Measurements from ENCODE around the gene OLFM1. TPM values are rescaled to one million over a fixed set of nuclear protein-coding genes. Genes with fewer than 3 reads are reported as not detected.
A peak's percentile ranks its signal among the peaks of the same experiment; 100 is the strongest.

Gene OLFM1
- total and polyA plus RNA-seq, 2 of the 4 experiments (the other 2 are of a cell fraction): 0.36 to 0.38 TPM

DNA sequence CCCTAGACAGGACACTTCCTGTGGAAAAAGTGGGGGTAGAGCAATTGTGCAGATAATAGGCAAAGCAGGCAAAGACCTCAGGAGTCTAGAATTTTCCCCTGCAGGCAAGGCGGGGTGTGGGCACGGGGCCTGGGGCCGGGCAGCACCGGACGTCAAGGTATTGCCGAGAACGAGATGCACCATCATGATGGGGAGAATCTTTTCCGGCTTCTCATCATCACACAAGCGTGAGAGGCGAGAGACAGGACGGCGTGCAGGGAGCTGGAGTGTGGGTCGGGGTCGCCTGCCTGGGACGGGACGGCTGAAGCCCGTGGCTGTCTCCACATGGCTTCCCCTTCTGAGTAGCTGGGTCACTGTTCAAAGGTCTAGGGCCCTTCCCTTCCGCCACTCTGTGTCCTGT lies 44.5 kb downstream of the OLFM1 start:
- no TSS peak for BruUV-seq (replicated peaks)
- intact Hi-C loops (cut with micrococcal nuclease): no loop called here
- in situ Hi-C loops (cut with MboI; ENCODE audit: low sequenced_read_pairs): no loop called here
- Histone ChIP-seq H3K4me1 (ENCODE audit: control insufficient read depth, insufficient read depth, low read length) (no peaks in the 10 kb centered on the region), H3K9ac (ENCODE audit: low read depth, low read length) (no peak overlapping the region), H3K23ac (ENCODE audit: low read depth, low read length) (no peak overlapping the region), H4K20me1 (ENCODE audit: insufficient read depth, low read length) (no peaks in the 10 kb centered on the region), H3K36me3 (ENCODE audit: control insufficient read depth, insufficient read depth, low read length) (no peaks in the 10 kb centered on the region), H3K56ac (ENCODE audit: extremely low read depth, insufficient read depth, low read length) (no peak overlapping the region), H3K27ac (ENCODE audit: insufficient read depth, low read length) (no peak overlapping the region), H3K9me3 (ENCODE audit: control insufficient read depth, insufficient read depth, low read length) (peaks cover 46% of the 10 kb centered on the region), H2AK5ac (ENCODE audit: low read depth, low read length) (no peak overlapping the region), H2BK5ac (ENCODE audit: low read depth, low read length, poor library complexity, severe bottlenecking) (no peak overlapping the region), H2BK120ac (ENCODE audit: low read depth, low read length) (no peak overlapping the region), H3K79me1 (ENCODE audit: low read depth in 1 of 2, low read length in 2 of 2) (no peaks in the 10 kb centered on the region), H4K8ac (ENCODE audit: low read depth in 2 of 2, low read length in 2 of 2) (no peak overlapping the region), H3K4me3 (ENCODE audit: insufficient read depth, low read depth, low read length) (no peak overlapping the region), H2AK9ac (replicated peaks; ENCODE audit: low read depth, low read length, poor library complexity) (no peak overlapping the region), H3K9me1 (ENCODE audit: insufficient read depth, low read length) (no peaks in the 10 kb centered on the region), H3K4me2 (ENCODE audit: low read depth, low read length) (no peak overlapping the region), H2BK15ac (ENCODE audit: low read depth, low read length) (no peak overlapping the region), H2BK20ac (ENCODE audit: low read depth, low read length) (no peak overlapping the region), H4K91ac (ENCODE audit: insufficient read depth, low read depth, low read length) (no peak overlapping the region), H3K27me3 (ENCODE audit: control insufficient read depth, insufficient read depth, low read length) (no peaks in the 10 kb centered on the region), H3K4ac (ENCODE audit: low read depth, low read length) (no peak overlapping the region), H2AFZ (replicated peaks; ENCODE audit: low read length, poor library complexity) (peak overlapping the region; percentile 14), H4K5ac (ENCODE audit: low read depth, low read length) (no peak overlapping the region), H3K14ac (replicated peaks; ENCODE audit: low read depth, low read length) (no peak overlapping the region), H3K18ac (ENCODE audit: low read depth, low read length) (no peak overlapping the region)
- TF ChIP-seq MXI1 (IDR thresholded peaks at IDR 0.05; ENCODE audit: borderline replicate concordance, low read depth, low read length) (no peak), BHLHE40 (IDR thresholded peaks at IDR 0.05; ENCODE audit: low read depth, low read length) (no peak), POLR2A (IDR thresholded peaks at IDR 0.05; ENCODE audit: low read depth, low read length) (no peak), RCOR1 (IDR thresholded peaks at IDR 0.05; ENCODE audit: insufficient replicate concordance, low read length) (no peak), NFE2L2 (IDR thresholded peaks at IDR 0.05; ENCODE audit: low read depth, low read length) (no peak), CEBPB (IDR thresholded peaks at IDR 0.05; ENCODE audit: low read depth, low read length) (no peak), MAFK (IDR thresholded peaks at IDR 0.05; ENCODE audit: low read depth, low read length) (no peak), RFX5 (IDR thresholded peaks at IDR 0.05; ENCODE audit: low read depth, low read length) (no peak)
- TF ChIP-seq, protein P1, sequence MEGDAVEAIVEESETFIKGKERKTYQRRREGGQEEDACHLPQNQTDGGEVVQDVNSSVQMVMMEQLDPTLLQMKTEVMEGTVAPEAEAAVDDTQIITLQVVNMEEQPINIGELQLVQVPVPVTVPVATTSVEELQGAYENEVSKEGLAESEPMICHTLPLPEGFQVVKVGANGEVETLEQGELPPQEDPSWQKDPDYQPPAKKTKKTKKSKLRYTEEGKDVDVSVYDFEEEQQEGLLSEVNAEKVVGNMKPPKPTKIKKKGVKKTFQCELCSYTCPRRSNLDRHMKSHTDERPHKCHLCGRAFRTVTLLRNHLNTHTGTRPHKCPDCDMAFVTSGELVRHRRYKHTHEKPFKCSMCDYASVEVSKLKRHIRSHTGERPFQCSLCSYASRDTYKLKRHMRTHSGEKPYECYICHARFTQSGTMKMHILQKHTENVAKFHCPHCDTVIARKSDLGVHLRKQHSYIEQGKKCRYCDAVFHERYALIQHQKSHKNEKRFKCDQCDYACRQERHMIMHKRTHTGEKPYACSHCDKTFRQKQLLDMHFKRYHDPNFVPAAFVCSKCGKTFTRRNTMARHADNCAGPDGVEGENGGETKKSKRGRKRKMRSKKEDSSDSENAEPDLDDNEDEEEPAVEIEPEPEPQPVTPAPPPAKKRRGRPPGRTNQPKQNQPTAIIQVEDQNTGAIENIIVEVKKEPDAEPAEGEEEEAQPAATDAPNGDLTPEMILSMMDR (conservative IDR thresholded peaks at IDR 0.05; ENCODE audit: low read depth, low read length): no peak
- TF ChIP-seq, protein P2, sequence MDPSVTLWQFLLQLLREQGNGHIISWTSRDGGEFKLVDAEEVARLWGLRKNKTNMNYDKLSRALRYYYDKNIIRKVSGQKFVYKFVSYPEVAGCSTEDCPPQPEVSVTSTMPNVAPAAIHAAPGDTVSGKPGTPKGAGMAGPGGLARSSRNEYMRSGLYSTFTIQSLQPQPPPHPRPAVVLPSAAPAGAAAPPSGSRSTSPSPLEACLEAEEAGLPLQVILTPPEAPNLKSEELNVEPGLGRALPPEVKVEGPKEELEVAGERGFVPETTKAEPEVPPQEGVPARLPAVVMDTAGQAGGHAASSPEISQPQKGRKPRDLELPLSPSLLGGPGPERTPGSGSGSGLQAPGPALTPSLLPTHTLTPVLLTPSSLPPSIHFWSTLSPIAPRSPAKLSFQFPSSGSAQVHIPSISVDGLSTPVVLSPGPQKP (IDR thresholded peaks at IDR 0.05; ENCODE audit: borderline replicate concordance, low read depth, low read length): no peak
- DNase-seq (no peak), ATAC-seq (ENCODE audit: low read depth) (no peak)
- CTCF ChIA-PET: no interaction called here
- dilution Hi-C loops (cut with HindIII; ENCODE audit: low sequenced_read_pairs, unreplicated experiment): no loop called here
- WGBS, 2 experiments (ENCODE audit: extremely low coverage in 2 of 2, insufficient read length in 1 of 2): 57% methylated on average over 11 of the region's 18 CpGs; no CpG with 5 or more reads in 1 of the 2 experiments
- POLR2A ChIA-PET (ENCODE audit: unreplicated experiment): no interaction called here

All from IMR-90 (cell line).